COLO668 (cell line): ENCODE measurements around the gene FANCC.
A peak's percentile ranks its signal among the peaks of the same experiment; 100 is the strongest.
"Not testable (repeated sequence)": the region's sequence is repeated elsewhere in the genome, so short reads cannot be mapped to it uniquely, and the experiment has no call there.

ENCODE experiments used
- DNase-seq: peaks from one replicate; lab custom pipeline; 2025; ENCODE audit not compliant: unreplicated experiment; lab: John Stamatoyannopoulos, UW

Gene FANCC

GRCh38 chr9:95284162-95285080, 33.1 kb downstream of the FANCC start:
- no peak for DNase-seq

DNA sequence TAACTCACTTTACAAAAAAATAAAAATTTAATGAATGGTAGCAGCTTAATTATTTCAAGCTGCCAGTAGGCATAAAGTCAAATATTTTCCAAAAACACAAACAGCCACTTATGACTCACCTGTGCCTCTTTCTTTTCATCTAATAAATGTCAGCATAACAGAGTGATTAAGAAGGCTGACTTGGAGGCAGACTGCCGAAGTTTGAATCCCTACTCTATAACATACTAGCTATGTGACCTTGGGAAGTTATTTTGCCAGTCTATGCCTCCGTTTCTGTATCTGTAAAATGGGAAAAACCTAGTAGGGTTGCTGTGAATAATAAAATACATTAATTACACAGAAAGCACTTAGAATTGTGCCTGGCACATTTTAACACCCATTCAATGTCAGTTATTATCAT, 33.8 kb downstream of the FANCC start:
- no peak for DNase-seq

DNA sequence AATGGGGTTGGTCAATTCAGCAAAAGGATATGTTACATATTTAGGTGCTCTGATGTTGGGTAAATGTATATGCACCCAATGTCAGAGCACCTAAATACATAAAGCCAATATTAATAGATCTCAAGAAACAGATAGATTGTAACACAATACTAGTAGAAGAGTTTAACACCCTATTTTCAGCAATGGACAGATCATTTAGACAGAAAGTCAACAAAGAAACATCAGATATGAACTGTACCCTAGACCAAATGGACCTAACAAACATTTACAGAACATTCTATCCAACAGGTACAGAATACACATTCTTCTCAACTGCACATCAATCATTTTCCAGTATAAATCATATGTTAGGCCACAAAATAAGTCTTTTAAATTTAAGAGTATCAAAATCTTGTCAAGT, 35.2 kb downstream of the FANCC start:
- DNase-seq, result no peak

DNA sequence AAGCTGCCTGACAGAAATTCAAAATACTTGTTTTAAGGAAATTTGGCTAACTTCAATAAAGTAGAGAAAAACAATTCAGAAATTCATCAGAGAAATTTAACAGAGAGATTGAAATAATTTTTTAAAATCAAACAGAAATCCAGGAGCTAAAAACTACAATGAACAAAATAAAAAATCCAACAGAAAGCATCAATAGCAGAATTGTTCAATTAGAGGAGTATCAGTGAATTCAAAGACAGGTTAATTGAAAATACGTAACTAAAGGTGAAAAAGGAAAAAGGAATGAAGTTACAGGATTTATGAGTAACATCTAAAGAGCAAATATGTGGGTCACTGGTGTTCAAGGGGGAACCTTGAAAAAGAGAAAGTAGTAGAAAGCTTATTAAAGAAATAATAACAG, 36.8 kb downstream of the FANCC start:
- DNase-seq, result no peak

DNA sequence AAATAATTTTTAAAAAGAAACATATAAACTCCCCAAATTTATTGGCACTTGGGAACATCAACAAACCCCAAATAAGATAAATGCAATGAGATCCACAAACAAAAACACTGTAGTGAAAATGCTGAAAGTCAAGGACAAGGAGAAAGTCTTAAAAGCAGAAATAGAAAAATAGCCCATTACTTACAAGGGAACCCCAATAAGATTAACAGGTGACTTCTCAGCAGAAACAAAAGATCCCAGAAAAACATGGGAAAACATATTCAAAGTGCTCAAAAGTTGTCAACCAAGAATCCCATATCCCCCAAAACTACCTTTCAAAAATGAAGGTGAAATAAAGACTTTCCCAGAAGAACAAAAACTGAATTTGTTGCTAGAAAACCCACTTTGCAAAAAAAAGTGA, 40.0 kb downstream of the FANCC start:
- no peak for DNase-seq

GRCh38 chr9:95276395-95276954, 41.0 kb downstream of the FANCC start:
- DNase-seq, result no peak

DNA sequence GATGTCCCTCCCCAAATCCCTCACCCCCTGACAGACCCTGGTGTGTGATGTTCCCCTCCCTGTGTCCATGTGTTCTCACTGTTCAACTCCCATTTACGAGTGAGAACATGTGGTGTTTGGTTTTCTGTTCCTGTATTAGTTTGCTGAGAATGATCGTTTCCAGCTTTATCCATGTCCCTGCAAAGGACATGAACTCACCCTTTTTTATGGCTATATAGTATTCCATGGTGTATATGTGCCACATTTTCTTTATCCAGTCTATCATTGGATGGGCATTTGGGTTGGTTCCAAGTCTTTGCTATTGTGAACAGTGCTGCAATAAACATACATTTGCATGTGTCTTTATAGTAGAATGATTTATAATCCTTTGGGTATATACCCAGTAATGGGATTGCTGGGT, 43.3 kb downstream of the FANCC start:
- not testable (repeated sequence) for DNase-seq

- no peak for DNase-seq
These were observed 44.0 kb downstream of the FANCC start for GRCh38 chr9:95273369-95274022.

DNA sequence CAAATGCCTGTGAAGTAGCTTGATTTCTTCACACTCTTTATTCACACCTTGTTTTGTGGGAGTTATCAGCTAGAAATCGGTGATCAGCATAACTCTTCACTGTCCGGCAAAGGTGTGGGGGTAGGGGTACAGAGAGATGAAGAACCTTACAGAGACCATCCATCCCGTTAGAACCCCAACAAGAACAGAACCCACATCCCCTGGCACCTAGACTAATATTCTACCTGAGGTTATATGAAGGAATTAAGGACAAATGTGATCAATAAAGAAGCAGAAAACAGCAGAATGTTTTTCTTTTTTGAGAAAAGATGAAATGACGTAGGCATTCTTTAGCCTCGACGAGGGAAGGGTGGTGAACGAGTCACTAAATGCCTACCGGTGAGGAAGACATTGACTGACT, 44.7 kb downstream of the FANCC start:
- DNase-seq, result no peak

DNA sequence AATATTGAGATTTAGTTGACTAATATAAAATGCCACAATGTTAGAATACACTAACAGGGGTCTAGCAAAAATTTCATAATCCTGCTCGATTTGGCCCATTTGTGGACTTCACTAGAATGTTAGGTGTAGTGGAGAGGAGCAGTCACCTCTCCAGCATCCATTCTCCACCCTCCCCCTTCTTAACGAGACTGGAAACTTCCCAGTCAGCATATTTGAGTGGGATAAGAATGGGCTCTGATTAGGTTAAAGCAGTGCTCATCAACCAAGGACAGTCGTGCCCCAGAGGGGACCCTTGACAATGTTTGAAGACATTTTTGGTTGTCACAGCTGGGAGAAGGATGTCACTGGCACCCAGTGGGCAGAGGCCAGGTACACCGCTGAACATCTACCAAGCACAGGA, 46.7 kb downstream of the FANCC start:
- DNase-seq, result no peak

DNA sequence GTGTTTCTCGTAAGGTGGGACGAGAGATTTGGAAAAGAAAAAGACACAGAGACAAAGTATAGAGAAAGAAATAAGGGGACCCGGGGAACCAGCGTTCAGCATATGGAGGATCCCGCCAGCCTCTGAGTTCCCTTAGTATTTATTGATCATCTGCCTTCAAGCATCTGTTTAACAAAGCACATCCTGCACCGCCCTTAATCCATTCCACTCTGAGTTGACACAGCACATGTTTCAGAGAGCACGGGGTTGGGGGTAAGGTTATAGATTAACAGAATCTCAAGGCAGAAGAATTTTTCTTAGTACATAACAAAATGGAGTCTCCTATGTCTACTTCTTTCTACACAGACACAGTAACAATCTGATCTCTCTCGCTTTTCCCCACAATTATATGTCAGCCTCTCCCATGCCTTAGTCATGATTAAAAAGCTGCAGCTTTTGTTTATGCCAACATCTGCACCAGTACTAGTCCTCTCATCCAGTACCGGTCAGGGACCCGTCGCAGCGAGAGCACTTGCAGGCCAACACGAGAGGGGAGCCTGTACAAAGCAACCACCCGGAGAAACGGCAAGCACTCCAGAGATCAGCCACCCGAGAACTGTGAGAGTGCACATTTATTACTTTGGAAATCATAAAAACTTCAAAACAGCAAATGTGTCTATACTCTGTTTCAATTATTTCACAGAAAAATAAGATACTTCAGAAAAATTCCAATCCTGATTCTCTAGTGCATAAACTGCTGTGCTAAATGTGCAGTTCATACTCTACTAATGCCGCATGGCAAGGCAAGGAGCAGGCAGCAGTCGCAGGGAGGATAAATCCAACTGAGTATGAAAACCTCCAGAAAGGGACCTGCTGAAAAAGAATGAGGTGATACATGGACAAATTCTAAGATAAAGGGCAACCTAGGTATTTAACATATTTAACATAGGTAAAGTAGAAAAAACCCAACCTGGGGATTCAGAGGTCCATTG, 47.4 kb downstream of the FANCC start:
- peak; percentile 52 for DNase-seq

DNA sequence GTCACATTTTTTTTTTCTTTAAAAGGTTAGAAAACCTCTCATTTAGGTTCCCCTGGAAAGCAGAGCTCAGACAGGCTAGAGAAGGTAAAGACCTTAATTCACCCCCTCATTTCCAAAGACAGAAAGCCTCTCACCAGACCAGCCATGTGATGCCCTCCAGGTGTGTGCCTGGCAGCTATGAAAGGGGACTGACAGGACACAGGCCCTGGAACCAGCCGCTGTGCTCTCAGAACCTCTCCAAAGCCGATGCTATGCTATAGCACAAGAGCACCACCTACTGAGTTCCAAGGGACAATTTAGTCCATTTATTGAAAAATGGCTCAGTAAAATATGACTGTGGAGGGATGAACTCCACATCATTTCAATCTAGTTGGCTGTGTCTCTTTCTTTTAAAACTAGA, 48.8 kb downstream of the FANCC start:
- DNase-seq, result peak; percentile 82

DNA sequence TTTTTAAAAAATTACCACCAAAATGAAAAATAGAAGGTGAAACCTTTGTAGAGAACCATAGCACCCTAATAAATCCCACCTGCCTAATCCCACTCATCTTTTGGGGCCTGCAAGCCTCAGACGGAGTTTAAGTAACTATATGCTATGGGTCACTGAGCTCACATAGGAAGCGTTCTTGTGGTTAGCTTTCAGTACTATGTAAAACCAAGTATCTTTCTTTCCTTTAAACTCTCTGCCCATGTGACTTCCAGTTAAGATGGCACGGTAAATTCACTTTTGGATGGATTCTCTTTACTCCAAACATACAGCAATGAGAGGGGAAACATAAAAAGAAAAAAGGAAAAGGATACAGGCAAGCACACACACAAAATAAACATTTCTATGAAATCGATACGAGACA, 50.9 kb downstream of the FANCC start:
- DNase-seq, result no peak

DNA sequence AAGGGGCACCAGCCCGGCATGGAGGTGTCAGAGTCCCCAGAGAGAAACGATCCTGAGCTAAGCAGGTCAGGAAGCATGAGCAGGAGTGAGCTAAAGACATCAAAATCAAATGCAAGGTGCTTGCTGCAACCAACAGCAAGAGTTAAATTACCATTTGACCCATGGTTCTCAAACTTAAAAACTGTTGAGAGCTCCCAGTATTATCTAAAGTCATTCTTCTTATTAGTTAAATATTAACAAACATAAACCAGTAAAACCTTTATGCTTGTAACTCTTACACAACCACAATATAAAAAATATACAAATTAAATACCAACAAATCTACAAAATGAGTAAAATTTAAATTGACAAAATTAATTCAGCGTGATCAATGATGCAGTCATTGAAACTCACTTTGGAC, 51.5 kb downstream of the FANCC start:
- DNase-seq, result no peak

DNA sequence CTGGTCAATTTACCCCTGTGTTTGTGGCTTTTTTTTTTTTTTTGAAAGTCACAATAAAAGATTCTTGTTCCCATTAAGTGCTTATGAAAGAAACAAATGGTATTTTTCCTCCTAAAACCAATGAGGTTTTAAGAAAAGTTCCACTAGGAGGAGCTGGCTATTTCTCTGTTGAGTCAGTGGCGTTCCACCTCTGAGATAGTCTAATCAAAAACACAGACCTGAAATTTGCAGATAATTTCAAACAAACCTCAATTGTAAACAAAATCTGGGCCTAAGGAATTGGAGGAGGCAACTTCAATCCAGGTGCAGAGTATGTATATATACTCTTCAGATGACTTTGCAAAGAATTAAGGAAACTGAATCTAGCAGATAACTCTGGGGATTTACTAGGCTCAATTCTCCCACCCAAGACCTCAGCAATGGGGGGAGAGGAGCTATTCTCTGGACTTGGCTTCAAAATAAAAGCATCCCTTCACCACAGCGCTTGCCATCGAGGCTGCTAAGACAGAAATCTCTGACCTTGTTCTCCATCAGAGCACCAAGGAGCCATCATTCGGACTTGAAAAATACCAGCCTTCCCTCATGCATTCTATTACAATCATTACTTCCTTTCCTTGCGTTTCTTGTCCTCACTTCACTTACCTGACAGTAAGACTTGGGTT, 52.4 kb downstream of the FANCC start:
- no peak for DNase-seq

GRCh38 chr9:95261890-95262289, 55.6 kb downstream of the FANCC start:
- no peak for DNase-seq

GRCh38 chr9:95250462-95251221, 66.9 kb downstream of the FANCC start:
- peak; percentile 22 for DNase-seq

GRCh38 chr9:95249986-95250385, 67.5 kb downstream of the FANCC start:
- peak; percentile 73 for DNase-seq

GRCh38 chr9:95246547-95246946, 71.0 kb downstream of the FANCC start:
- no peak for DNase-seq

GRCh38 chr9:95242613-95243012, 74.9 kb downstream of the FANCC start:
- DNase-seq, result no peak
